ENCODE data around the gene CNBD2.
A peak's percentile ranks its signal among the peaks of the same experiment; 100 is the strongest.
"Not testable (repeated sequence)": the region's sequence is repeated elsewhere in the genome, so short reads cannot be mapped to it uniquely, and the experiment has no call there.

The CNBD2 gene

DNA sequence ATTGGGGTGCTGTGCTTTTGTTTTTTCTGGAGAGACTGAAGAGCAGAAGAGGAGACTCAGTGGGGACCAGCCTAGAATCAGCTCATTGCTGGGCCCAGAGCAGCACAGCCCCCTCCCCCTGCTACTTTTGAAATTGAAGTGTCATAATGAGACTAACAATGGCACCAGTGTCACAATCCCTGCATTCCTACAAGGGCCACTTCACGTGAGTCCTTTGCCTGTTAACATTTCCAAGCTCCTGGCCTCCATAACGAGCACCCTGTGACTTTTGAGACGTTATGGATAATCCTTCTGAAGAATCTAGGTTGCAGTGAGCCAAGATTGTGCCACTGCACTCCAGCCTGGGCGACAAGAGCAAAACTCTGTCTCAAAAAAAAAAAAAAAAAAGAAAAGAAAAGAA lies 41.7 kb downstream of the CNBD2 start:
- CTCF ChIA-PET = interaction anchor here (1.0 to 8.4 kb wide), 5 partner anchors 11 to 193 kb away, joined by 3 to 93 read pairs (median 4); no protein-coding TSS in a partner anchor
- POLR2A ChIA-PET = no interaction called here
- H3K4me3 ChIP-seq (ENCODE audit: low read depth, low read length) = no peak overlapping the region
- DNase-seq (ENCODE audit: low read depth, low spot score) = no peak
- TF ChIP-seq, protein P1, sequence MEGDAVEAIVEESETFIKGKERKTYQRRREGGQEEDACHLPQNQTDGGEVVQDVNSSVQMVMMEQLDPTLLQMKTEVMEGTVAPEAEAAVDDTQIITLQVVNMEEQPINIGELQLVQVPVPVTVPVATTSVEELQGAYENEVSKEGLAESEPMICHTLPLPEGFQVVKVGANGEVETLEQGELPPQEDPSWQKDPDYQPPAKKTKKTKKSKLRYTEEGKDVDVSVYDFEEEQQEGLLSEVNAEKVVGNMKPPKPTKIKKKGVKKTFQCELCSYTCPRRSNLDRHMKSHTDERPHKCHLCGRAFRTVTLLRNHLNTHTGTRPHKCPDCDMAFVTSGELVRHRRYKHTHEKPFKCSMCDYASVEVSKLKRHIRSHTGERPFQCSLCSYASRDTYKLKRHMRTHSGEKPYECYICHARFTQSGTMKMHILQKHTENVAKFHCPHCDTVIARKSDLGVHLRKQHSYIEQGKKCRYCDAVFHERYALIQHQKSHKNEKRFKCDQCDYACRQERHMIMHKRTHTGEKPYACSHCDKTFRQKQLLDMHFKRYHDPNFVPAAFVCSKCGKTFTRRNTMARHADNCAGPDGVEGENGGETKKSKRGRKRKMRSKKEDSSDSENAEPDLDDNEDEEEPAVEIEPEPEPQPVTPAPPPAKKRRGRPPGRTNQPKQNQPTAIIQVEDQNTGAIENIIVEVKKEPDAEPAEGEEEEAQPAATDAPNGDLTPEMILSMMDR (IDR thresholded peaks at IDR 0.05; ENCODE audit: insufficient read depth, low read length, missing control alignments) = no peak

DNA sequence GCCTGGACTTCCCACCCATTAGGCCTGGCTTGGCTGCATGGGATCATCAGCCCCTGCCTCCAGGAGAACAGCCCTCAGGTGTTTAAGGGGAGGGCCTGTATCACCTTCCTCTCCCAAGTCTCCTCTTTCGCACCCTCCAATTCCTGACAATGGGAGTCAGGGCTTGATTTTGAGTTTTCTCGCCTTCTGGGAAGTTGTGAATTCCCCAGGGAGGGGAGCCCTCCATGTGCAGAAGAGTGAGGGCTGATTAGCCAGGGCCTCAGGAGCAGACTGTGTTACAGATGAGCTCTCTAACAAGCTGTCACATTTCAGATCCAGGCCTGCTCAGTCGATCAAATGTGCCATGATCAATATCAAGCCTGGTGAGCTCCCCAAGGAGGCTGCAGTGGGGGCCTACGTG lies 42.4 kb downstream of the CNBD2 start:
- DNase-seq (ENCODE audit: low read depth, low spot score) = no peak
- no peak overlapping the region for H3K4me3 ChIP-seq (ENCODE audit: low read depth, low read length)
- POLR2A ChIA-PET = no interaction called here
- CTCF ChIA-PET = interaction anchor here (0.7 to 8.4 kb wide), 6 partner anchors 11 to 192 kb away, joined by 3 to 93 read pairs (median 4); no protein-coding TSS in a partner anchor
- TF ChIP-seq, protein P1 (IDR thresholded peaks at IDR 0.05; ENCODE audit: insufficient read depth, low read length, missing control alignments) = no peak

DNA sequence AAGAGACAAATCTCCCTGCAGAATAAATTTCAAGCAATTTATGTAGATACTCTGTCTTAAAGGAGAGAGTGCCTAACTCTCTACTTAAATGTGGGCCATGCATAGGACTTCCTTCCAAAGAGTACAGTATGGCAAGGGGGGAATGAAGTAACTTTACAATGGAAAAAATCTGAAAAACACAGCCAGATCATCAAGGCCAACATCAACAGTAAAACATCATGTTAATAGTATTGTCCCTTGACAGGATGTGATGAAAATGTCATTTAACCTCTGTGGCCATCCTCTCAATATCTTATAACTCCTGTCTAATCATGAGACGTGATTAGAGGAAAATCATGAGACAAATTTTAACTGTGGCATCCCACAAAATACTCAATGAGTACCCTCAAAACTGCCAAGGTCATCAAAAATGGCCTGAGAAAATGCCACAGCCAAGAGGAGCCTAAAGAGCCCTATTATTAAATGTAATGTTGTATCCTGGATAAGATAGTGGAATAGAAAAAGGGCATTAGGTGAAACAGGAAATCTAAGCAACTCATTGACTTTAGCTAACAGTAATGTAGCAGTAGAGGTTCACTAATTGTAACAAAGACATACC lies 47.5 kb downstream of the CNBD2 start:
- POLR2A ChIA-PET = no interaction called here
- CTCF ChIA-PET = interaction anchor here (1.4 to 6.1 kb wide), 3 partner anchors 24 to 123 kb away, joined by 3 to 42 read pairs (median 12); no protein-coding TSS in a partner anchor
- no peak overlapping the region for H3K4me3 ChIP-seq (ENCODE audit: low read depth, low read length)
- no peak for DNase-seq (ENCODE audit: low read depth, low spot score)
- TF ChIP-seq, protein P1 (IDR thresholded peaks at IDR 0.05; ENCODE audit: insufficient read depth, low read length, missing control alignments) = no peak

DNA sequence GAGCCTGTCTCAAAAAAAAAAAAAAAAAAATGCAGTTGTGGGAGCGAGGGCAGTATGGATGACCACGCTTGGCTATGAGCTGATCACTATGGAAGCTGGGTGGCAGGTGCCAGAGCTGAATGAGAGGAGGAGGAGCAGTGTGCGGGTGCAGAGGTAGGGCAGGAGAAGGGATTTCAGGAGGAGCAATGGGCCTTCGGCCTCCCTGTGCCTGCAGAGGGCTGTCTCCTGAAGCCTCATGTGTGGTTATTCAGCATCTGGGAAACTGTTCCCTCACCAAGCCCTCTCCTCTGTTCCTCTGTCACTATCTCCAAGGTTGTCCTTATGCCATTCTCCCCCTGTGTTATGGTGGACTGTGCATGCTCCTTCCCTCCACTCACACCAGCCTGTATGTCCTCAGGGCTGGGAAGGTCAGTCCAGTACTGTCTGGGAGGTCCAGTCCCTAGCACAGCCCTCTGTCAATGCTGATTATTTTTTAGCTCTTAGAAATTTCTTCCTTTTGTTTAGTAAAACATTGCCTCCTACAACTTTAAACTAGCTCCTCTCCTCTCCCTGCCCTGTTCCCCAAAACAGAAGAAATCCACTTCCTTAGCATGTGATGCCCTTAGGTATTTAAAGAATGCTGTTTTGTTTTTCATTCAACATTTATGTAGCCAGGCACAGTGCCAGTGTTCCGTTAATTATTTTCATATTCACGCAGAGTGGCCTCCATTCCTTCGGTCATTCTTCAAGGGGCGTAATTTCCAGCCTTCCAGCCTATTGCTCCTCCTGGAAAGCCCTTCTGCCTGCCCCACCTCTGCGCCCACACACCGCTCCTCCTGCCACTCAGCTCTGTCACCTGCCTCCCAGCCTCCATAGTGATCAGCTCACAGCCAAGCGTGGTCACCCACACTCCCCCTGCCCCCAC lies 48.9 kb downstream of the CNBD2 start:
- POLR2A ChIA-PET = no interaction called here
- H3K4me3 ChIP-seq (ENCODE audit: low read depth, low read length) = no peak overlapping the region
- TF ChIP-seq, protein P1 (IDR thresholded peaks at IDR 0.05; ENCODE audit: insufficient read depth, low read length, missing control alignments) = no peak
- DNase-seq (ENCODE audit: low read depth, low spot score) = peak; percentile 29
- CTCF ChIA-PET = interaction anchor here (0.7 to 6.1 kb wide), 9 partner anchors 9 to 185 kb away, joined by 3 to 42 read pairs (median 4); partner anchors contain the start of gene SCAND1

DNA sequence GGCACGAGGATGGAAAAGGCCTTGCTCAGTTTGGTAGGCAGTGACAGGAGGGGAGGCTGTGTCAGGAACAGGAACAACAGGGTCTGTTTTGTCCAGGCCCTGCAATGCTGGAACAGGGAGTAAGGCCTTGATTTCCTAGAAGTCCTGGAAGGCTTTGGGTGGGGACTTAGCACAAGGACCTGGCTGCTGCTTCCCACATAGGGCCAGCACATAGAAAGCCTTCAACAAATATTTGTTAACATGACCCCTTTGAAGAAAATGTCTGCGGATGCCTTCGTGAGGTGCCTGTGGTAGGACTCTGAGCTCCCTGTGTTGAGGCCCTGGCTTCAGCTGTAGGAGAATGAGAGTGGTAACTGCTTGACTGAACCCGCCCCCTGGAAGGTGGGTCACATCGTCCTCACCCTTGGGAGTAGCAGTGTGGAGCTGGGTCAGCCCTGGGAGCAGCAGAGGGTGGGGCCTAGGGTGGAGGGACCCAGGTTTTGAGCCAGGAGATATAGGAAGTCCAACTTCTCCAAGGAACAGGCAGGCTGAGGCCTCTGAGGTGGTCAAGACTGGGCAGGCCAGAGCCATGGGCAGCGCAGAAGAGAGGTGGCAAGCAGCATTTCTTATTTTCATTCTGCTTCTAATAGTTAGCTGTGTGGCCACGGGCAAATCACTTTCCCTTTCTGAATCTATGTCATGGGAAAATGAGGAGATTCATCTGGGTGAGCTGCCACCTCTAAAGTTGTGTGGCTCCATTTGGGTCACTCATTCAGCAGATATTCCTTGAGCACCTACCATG lies 50.0 kb downstream of the CNBD2 start:
- CTCF ChIA-PET = interaction anchor here (0.7 to 6.1 kb wide), 8 partner anchors 10 to 120 kb away, joined by 3 to 42 read pairs (median 6); no protein-coding TSS in a partner anchor
- no peak for DNase-seq (ENCODE audit: low read depth, low spot score)
- POLR2A ChIA-PET = interaction anchor here (0.5 kb wide), 1 partner anchor 15 kb away, joined by 3 read pairs; no protein-coding TSS in a partner anchor
- H3K4me3 ChIP-seq (ENCODE audit: low read depth, low read length) = no peak overlapping the region
- TF ChIP-seq, protein P1 (IDR thresholded peaks at IDR 0.05; ENCODE audit: insufficient read depth, low read length, missing control alignments) = no peak

DNA sequence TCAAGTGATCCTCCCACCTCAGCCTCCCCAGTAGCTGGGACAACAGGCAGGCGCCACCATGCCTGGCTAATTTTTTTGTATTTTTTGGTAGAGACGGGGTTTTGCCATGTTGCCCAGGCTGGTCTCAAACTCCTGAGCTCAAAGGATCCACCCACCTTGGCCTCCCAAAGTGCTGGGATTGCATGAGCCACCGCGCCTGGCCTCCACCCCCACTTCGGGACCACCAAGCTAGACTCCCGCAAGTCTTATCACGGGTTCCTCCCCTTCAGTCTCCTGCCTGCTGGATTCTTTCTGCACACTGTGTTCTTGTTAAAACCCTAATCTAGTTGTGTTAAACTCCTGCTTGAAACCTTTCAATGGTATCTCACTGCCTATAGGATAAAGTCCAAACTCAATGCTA lies 57.7 kb downstream of the CNBD2 start:
- DNase-seq (ENCODE audit: low read depth, low spot score); POLR2A ChIA-PET; CTCF ChIA-PET; H3K4me3 ChIP-seq (ENCODE audit: low read depth, low read length): not testable (repeated sequence)

All from AG04449 (cell line).